Ovary (tissue), 3 donors: ENCODE data around the gene TNFAIP6.

Source experiments
- CTCF ChIP-seq, 3 donors: fragments of 450-650 bp in 2 of 3; fragments of 200-600 bp in 1 of 3; IDR thresholded peaks; one replicate each; pipeline versions ENCODE4 v1.5.1 to v1.8.0; 2016 to 2022; ENCODE audit warnings: antibody characterized with exemption in 3 of 3, mild to moderate bottlenecking in 1 of 3
- EP300 ChIP-seq: sonication (generic); formaldehyde crosslinking; IDR thresholded peaks from one replicate; pipeline ENCODE4 v1.6.1; 2017; ENCODE audit warnings: antibody characterized with exemption
- donor health status: DM: no; HTN: no; CAD: no.

DNA sequence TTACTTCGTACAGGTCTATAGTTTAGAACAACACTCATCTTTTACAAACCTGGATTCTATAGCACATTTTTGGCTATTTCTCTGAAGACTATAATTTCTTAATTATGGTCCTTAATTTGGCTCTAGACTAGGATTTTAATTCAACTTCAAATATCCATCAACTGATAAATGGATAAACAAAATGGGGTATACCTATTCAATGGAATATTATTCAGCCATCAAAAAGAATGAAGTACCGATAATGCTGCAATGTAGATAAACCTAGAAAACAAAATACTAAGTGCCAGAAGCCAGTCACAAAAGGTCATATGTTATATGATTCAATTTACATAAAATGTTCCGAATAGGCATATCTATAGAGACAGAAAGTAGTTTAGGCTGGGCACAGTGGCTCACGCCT, 37.1 kb downstream of the TNFAIP6 start:
- no peak for TF ChIP-seq CTCF (IDR thresholded peaks at IDR 0.05)
- TF ChIP-seq EP300: no peak
